ENCODE results near the gene ZNF750. TPM values are rescaled to one million over a fixed set of nuclear protein-coding genes. Genes with fewer than 3 reads are reported as not detected.

ZNF750 gene
- total RNA-seq, 1 experiment from 2014 or later: 0.44 TPM

DNA sequence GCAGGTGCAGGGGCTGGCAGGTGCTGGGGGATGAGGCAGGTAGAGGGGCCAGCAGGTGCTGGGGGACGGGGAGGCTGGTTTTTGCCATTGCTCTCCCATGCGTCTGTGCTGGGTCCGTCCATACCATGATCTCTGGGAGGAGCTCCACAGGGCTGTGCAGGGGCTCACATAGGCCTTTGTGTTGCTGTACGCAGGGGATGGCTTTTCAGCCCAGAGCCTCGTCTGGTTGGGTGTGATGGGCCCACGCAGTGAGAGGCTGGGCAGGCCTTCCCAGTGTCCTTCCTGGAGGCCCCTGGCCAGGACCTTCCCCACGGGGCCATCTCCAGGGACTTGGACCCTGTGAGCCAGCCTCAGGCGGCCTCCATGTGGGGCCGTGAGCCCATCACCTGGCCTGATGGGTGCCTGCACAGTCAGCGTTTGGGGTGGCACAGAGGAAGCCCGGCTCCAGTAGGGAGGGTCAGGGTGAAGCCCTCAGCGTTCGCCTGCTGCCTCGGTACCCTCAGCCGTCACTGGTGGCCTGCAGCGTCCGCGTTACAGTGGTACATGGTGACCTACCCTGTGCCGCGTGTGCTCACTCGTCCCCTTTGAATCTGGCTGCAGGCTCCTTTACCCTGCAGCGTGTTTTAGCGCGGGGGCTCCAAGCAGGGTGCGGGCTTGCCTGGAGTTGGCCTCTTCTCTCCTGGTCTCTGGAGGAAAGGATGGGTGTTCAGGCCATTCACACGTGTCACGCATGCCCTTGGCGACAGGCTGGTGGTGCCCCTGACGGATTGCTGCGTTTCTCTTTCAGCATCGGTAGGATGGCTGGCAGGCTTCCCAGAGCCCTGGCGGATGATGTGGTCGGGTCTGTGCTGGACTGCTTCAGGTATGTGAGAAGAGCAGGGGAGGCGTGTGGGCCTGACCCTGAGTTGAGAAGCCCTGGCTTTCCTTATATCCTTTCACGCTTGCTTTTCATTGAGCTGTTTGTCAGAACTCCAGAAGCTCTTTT is 30.6 kb downstream of the ZNF750 start:
- Histone ChIP-seq H3K27me3 (ENCODE audit: insufficient read depth, low read depth) (no peaks in the 10 kb centered on the region), H3K4me2 (no peak overlapping the region), H3K36me3 (ENCODE audit: low read depth) (no peaks in the 10 kb centered on the region), H3K4me1 (replicated peaks; ENCODE audit: insufficient read depth) (no peaks in the 10 kb centered on the region), H3K79me2 (ENCODE audit: low read depth) (no peaks in the 10 kb centered on the region), H3K9me2 (ENCODE audit: insufficient read depth) (no peaks in the 10 kb centered on the region), H3K9me3 (ENCODE audit: insufficient read depth, low read depth) (no peaks in the 10 kb centered on the region), H4K20me1 (ENCODE audit: insufficient read depth) (no peaks in the 10 kb centered on the region), H3F3A (ENCODE audit: insufficient read depth, low read depth) (no peaks in the 10 kb centered on the region), H2AFZ (no peak overlapping the region), H3K4me3 (no peak overlapping the region), H3K27ac (no peak overlapping the region)
- POLR2A ChIA-PET (ENCODE audit: unreplicated experiment): no interaction called here
- DNase-seq: no peak
- BruUV-seq (replicated peaks): no TSS peak
- CTCF ChIA-PET: no interaction called here
- TF ChIP-seq, protein P1, sequence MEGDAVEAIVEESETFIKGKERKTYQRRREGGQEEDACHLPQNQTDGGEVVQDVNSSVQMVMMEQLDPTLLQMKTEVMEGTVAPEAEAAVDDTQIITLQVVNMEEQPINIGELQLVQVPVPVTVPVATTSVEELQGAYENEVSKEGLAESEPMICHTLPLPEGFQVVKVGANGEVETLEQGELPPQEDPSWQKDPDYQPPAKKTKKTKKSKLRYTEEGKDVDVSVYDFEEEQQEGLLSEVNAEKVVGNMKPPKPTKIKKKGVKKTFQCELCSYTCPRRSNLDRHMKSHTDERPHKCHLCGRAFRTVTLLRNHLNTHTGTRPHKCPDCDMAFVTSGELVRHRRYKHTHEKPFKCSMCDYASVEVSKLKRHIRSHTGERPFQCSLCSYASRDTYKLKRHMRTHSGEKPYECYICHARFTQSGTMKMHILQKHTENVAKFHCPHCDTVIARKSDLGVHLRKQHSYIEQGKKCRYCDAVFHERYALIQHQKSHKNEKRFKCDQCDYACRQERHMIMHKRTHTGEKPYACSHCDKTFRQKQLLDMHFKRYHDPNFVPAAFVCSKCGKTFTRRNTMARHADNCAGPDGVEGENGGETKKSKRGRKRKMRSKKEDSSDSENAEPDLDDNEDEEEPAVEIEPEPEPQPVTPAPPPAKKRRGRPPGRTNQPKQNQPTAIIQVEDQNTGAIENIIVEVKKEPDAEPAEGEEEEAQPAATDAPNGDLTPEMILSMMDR (conservative IDR thresholded peaks at IDR 0.05): no peak
- TF ChIP-seq EZH2 (IDR thresholded peaks at IDR 0.05; ENCODE audit: low read depth): no peak
- intact Hi-C loops (cut with micrococcal nuclease; ENCODE audit: unreplicated experiment): no loop called here

DNA sequence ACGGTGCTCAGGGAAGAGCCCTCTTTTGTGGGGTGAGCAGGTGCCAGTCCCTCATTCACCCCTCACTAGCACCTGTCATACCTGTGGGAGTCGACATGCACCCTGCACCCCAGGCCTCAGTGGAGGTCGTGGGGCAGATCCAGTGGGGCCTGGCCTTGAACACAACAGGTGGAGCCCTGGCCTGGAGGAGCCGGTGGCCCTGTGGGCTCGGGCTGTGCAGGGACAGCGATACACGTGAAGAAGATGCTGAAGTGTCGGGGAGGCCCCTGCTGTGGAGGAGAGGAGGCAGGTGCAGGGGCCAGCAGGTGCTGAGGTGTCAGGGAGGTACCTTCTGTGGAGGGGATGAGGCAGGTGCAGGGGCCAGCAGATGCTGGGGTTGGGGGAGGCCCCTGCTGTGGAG is 31.8 kb downstream of the ZNF750 start:
- intact Hi-C loops (cut with micrococcal nuclease; ENCODE audit: unreplicated experiment): no loop called here
- DNase-seq: no peak
- no peak for TF ChIP-seq EZH2 (IDR thresholded peaks at IDR 0.05; ENCODE audit: low read depth)
- TF ChIP-seq, protein P1 (conservative IDR thresholded peaks at IDR 0.05): no peak
- Histone ChIP-seq H2AFZ (no peak overlapping the region), H3K27me3 (ENCODE audit: insufficient read depth, low read depth) (no peaks in the 10 kb centered on the region), H3K9me2 (ENCODE audit: insufficient read depth) (no peaks in the 10 kb centered on the region), H3K36me3 (ENCODE audit: low read depth) (no peaks in the 10 kb centered on the region), H3F3A (ENCODE audit: insufficient read depth, low read depth) (no peaks in the 10 kb centered on the region), H3K79me2 (ENCODE audit: low read depth) (no peaks in the 10 kb centered on the region), H3K9me3 (ENCODE audit: insufficient read depth, low read depth) (no peaks in the 10 kb centered on the region), H3K27ac (no peak overlapping the region), H4K20me1 (ENCODE audit: insufficient read depth) (no peaks in the 10 kb centered on the region), H3K4me2 (no peak overlapping the region), H3K4me1 (replicated peaks; ENCODE audit: insufficient read depth) (no peaks in the 10 kb centered on the region), H3K4me3 (no peak overlapping the region)
- ChIA-PET POLR2A (ENCODE audit: unreplicated experiment) (no interaction called here), CTCF (no interaction called here)
- no TSS peak for BruUV-seq (replicated peaks)

DNA sequence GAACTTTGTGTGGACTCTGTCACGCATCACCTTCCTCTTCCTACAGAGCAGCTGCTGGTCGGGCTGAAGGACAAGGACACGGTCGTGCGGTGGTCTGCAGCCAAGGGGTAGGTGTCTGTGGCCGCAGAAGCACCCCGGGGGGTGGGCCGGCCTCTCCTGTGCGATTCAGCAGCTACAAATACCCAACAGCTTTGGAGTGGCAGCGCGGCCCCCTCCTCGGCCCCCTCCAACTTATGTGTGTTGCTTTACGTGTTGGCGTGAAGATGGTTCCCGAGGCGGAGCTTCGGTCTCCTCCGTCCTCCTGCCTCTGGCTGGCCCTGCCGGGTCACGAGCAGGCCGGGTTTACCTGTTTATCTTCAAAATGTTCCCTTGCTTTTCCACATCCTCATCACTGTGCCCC is 32.3 kb downstream of the ZNF750 start:
- H3K9me3 ChIP-seq (ENCODE audit: insufficient read depth, low read depth): no peaks in the 10 kb centered on the region
- no peaks in the 10 kb centered on the region for H3K4me1 ChIP-seq (replicated peaks; ENCODE audit: insufficient read depth)
- no peaks in the 10 kb centered on the region for H3K79me2 ChIP-seq (ENCODE audit: low read depth)
- BruUV-seq (replicated peaks): no TSS peak
- H4K20me1 ChIP-seq (ENCODE audit: insufficient read depth): no peaks in the 10 kb centered on the region
- H3K9me2 ChIP-seq (ENCODE audit: insufficient read depth): no peaks in the 10 kb centered on the region
- no peaks in the 10 kb centered on the region for H3F3A ChIP-seq (ENCODE audit: insufficient read depth, low read depth)
- no peak for TF ChIP-seq EZH2 (IDR thresholded peaks at IDR 0.05; ENCODE audit: low read depth)
- TF ChIP-seq, protein P1 (conservative IDR thresholded peaks at IDR 0.05): no peak
- DNase-seq: no peak
- no peak overlapping the region for H2AFZ ChIP-seq
- H3K36me3 ChIP-seq (ENCODE audit: low read depth): no peaks in the 10 kb centered on the region
- H3K27ac ChIP-seq: no peak overlapping the region
- intact Hi-C loops (cut with micrococcal nuclease; ENCODE audit: unreplicated experiment): no loop called here
- POLR2A ChIA-PET (ENCODE audit: unreplicated experiment): no interaction called here
- H3K27me3 ChIP-seq (ENCODE audit: insufficient read depth, low read depth): no peaks in the 10 kb centered on the region
- H3K4me3 ChIP-seq: no peak overlapping the region
- no peak overlapping the region for H3K4me2 ChIP-seq
- CTCF ChIA-PET: no interaction called here
